Measurements from ENCODE around the gene CLEC5A.

CLEC5A gene

DNA sequence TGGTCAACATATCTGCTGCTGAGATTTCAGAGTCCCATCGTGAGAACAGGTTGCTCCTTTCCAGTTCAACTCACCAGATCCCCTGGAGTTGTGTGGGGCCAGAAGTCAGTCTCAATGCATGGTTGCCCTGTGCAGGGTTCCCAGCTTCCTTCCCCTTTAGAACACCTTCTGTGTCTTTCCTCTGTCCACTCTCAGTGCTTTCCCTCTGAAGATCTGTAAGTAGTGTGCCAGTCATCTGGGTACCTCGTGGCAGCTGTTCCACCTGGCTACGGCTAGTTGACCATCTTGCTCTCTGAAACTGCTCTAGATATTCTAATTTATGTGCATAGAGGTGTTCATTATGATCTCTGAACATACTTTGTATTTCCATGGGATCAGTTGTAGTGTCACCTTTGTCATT is 69.4 kb downstream of the CLEC5A start:
- Histone ChIP-seq H3K23ac (ENCODE audit: low read length in 2 of 2) (no peak overlapping the region), H3K9me3 (ENCODE audit: control insufficient read depth, low read length) (peaks cover 21% of the 10 kb centered on the region), H2BK12ac (ENCODE audit: low read length in 2 of 2) (no peak overlapping the region)

More for the DNA sequence above, 69.4 kb downstream of the CLEC5A start:
- Histone ChIP-seq H2BK15ac (ENCODE audit: low read depth, poor library complexity, severe bottlenecking) (no peak overlapping the region), H3K9ac (ENCODE audit: low read length) (no peak overlapping the region), H3K4me2 (ENCODE audit: low read length, poor library complexity, severe bottlenecking) (no peak overlapping the region), H3K4me3 (ENCODE audit: insufficient read depth in 1 of 2, low read depth in 1 of 2, low read length in 2 of 2) (no peak overlapping the region), H2AFZ (ENCODE audit: low read depth, low read length) (no peak overlapping the region), H3K4me1 (ENCODE audit: control insufficient read depth, insufficient read depth, low read depth, low read length) (no peaks in the 10 kb centered on the region), H2BK120ac (ENCODE audit: low read depth, low read length) (no peak overlapping the region), H3K4ac (ENCODE audit: low read depth in 1 of 2, low read length in 2 of 2) (no peak overlapping the region), H2AK5ac (ENCODE audit: low read length, severe bottlenecking) (no peak overlapping the region), H3K79me1 (replicated peaks; ENCODE audit: low read length, poor library complexity, severe bottlenecking) (no peaks in the 10 kb centered on the region), H3K18ac (ENCODE audit: low read depth in 1 of 2, low read length in 2 of 2) (no peak overlapping the region), H4K8ac (ENCODE audit: low read length) (no peak overlapping the region), H3K27me3 (ENCODE audit: control insufficient read depth in 1 of 2, insufficient read depth in 1 of 2, low read length in 2 of 2) (no peaks in the 10 kb centered on the region), H4K91ac (ENCODE audit: low read length) (no peak overlapping the region), H3K27ac (ENCODE audit: low read length, poor library complexity, severe bottlenecking) (no peak overlapping the region), H3K36me3 (ENCODE audit: control insufficient read depth in 1 of 2, insufficient read depth in 2 of 2, low read depth in 1 of 2, low read length in 2 of 2) (no peaks in the 10 kb centered on the region), H2BK5ac (ENCODE audit: low read depth, low read length, poor library complexity, severe bottlenecking) (no peak overlapping the region), H3K14ac (ENCODE audit: low read length in 2 of 2) (no peak overlapping the region)
- no peak for DNase-seq
- 76% methylated on average over 2 of the region's 3 CpGs for WGBS

Measured in mesenchymal stem cell (in vitro differentiated cells and primary cell).